PFSK-1 (cell line): ENCODE data around the gene RGS19.

Experiments used
- FOXP2 ChIP-seq: optimal IDR thresholded peaks from 2 replicates; pipeline ENCODE3; 2011; ENCODE audit warnings: borderline replicate concordance, control low read depth, inconsistent platforms; ENCODE audit not compliant: insufficient read depth; ENCODE audit errors: extremely low read length, extremely low read depth
- POLR2AphosphoS5 ChIP-seq: IDR thresholded peaks from 2 replicates; pipeline ENCODE4 v1.6.1; 2012; ENCODE audit warnings: low read depth, mild to moderate bottlenecking, control low read depth, low read length, moderate library complexity
- SIN3A ChIP-seq: IDR thresholded peaks from 2 replicates; pipeline ENCODE4 v1.6.1; 2012; ENCODE audit warnings: mild to moderate bottlenecking, low read length, moderate library complexity, borderline replicate concordance; ENCODE audit not compliant: insufficient read depth
- TAF1 ChIP-seq: IDR thresholded peaks from 2 replicates; pipeline ENCODE4 v1.6.1; 2012; ENCODE audit warnings: low read length, control low read depth, borderline replicate concordance; ENCODE audit not compliant: insufficient read depth
- TF ChIP-seq, protein P1 (sequence below), 2 experiments: IDR thresholded peaks; 2 replicates each; pipeline versions ENCODE4 v1.6.1 to v1.8.0; 2011 to 2012; ENCODE audit warnings: low read depth in 2 of 2, low read length in 2 of 2, control low read depth in 1 of 2, inconsistent platforms in 1 of 2, mild to moderate bottlenecking in 1 of 2, moderate library complexity in 1 of 2; ENCODE audit not compliant: insufficient read depth in 1 of 2

RGS19 gene

DNA sequence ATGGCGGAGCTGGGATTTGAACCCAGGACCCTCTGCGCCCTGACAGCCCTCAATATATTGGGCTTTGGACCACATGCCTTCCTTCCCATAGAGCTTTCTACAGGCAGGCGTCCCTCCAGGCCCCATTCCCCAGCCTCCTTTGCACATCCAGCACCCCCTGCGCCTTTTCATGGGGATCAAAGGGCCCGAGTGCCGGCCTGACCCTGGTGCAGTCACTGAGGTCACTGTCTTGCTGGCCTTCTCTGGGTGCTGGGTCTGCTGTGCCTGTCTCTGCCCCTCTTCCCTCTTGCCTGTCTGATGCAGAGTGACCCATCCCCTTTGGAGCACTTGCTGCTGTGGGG is 2.3 kb upstream of the RGS19 start:
- TF ChIP-seq POLR2AphosphoS5 (no peak), SIN3A (no peak), FOXP2 (no peak), TAF1 (no peak)
- TF ChIP-seq, protein P1, sequence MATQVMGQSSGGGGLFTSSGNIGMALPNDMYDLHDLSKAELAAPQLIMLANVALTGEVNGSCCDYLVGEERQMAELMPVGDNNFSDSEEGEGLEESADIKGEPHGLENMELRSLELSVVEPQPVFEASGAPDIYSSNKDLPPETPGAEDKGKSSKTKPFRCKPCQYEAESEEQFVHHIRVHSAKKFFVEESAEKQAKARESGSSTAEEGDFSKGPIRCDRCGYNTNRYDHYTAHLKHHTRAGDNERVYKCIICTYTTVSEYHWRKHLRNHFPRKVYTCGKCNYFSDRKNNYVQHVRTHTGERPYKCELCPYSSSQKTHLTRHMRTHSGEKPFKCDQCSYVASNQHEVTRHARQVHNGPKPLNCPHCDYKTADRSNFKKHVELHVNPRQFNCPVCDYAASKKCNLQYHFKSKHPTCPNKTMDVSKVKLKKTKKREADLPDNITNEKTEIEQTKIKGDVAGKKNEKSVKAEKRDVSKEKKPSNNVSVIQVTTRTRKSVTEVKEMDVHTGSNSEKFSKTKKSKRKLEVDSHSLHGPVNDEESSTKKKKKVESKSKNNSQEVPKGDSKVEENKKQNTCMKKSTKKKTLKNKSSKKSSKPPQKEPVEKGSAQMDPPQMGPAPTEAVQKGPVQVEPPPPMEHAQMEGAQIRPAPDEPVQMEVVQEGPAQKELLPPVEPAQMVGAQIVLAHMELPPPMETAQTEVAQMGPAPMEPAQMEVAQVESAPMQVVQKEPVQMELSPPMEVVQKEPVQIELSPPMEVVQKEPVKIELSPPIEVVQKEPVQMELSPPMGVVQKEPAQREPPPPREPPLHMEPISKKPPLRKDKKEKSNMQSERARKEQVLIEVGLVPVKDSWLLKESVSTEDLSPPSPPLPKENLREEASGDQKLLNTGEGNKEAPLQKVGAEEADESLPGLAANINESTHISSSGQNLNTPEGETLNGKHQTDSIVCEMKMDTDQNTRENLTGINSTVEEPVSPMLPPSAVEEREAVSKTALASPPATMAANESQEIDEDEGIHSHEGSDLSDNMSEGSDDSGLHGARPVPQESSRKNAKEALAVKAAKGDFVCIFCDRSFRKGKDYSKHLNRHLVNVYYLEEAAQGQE (IDR thresholded peaks at IDR 0.05; ENCODE audit: insufficient read depth in 1 of 2, low read depth in 2 of 2, low read length in 2 of 2): no peak

DNA sequence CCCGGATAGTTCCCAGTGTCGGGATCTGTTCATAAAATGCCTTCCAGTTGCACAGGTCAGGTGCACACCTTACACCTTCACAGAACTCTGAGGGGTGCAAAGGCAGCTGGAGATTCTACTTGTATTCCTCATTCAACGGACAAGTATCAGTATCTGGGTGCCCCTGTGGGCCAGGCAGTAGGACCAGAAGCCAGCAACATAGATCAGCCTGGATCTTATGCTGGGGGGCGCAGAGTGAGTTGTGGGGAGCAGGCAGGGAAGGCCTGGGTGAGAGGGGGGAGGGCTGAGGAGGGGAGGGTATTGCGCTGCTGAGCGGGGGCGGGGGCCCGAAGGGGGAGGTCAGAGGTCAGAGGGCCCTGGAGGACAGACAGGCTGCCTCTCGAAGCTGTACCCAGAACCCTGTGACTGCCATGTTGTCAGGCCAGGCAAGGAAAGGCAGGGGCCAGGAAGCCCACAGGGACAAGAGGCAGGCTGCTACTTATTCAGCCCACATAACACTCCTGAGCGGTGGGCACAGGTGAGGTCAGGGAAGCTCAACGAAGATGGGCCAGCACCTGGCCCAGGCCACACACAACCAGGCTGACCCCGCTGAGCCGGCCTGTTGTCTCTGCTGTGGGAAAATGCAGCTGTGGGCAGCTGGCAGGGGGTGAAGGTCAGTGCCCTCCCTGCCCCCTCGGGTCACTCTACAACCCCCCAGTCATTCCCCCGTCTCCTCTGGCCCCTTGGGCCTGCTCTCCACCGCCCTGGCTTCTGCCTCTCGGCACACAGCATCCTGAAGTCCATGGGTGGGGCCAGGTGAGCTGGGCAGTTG is 1.7 kb upstream of the RGS19 start:
- TF ChIP-seq FOXP2: no peak
- TF ChIP-seq SIN3A: no peak
- TF ChIP-seq, protein P1 (IDR thresholded peaks at IDR 0.05; ENCODE audit: insufficient read depth in 1 of 2, low read depth in 2 of 2, low read length in 2 of 2): no peak
- no peak for TF ChIP-seq POLR2AphosphoS5
- no peak for TF ChIP-seq TAF1

DNA sequence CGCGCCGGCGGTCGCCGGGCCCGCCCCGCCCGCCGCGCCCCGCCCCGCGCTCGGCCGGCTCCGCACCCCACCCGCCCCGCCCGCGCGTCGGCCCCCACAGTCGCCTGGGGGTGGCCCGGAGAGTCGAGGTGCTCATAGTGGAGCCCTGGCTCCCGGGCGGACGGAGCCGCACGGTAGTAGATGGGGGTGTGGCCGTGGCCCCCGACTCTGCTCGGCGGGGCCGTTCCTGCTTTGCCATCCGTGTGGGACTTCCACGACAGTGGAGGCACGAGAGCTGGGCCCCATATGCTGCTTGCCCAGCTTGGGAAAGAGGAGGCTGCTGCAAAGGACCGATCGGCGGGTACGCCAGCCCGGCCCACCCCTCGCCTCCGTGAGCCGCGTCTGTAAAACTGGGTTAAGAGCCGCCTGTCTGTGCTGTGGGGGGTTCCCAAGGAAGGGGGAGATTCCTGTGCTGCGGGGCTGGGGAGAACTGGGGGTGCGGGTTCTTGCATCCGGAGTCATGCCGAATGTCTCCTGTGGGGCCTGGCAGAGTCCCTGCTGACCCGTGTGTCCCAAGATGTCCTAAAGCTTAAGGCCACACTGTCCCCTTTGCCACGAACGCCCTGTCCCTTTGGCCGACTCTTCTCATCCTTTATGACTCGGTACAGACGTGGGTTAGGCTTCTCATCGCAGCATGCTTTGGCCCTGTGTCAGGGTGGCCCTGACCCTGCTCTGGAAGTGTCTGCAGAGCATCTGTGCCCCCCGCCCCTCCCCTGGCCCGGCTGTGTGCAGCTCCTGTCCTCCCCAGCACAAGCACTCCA is 895 bp upstream of the RGS19 start, which contains the start of gene OPRL1:
OPRL1 (plus strand) TSS at position 70 of the 800 bp plus-strand sequence. CDS start 12,639 bp downstream, outside the sequence.
- no peak for TF ChIP-seq SIN3A
- no peak for TF ChIP-seq TAF1
- no peak for TF ChIP-seq FOXP2
- no peak for TF ChIP-seq POLR2AphosphoS5
- TF ChIP-seq, protein P1 (IDR thresholded peaks at IDR 0.05; ENCODE audit: insufficient read depth in 1 of 2, low read depth in 2 of 2, low read length in 2 of 2): no peak

DNA sequence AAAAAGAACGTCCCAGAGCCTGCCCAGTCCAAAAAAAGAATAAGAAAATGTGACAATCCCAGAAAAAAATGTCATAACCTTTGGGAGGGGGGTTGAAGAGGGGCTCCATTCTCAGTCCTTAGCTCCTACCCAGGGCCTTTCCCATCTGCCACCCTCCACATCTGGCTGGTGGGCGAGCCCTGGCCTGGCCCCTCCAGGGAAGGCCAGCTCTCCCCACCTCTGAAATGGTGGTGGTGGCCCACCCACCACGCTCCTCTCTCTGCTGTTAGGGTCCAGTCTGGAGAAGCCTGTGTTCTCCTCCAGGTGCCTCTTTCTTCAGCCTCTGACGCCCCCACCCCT is 415 bp downstream of the RGS19 start:
- no peak for TF ChIP-seq POLR2AphosphoS5
- no peak for TF ChIP-seq FOXP2
- no peak for TF ChIP-seq SIN3A
- TF ChIP-seq TAF1: no peak
- TF ChIP-seq, protein P1 (IDR thresholded peaks at IDR 0.05; ENCODE audit: insufficient read depth in 1 of 2, low read depth in 2 of 2, low read length in 2 of 2): no peak
